H9 (cell line): ENCODE results near the gene PSMB8. TPM values are rescaled to one million over a fixed set of nuclear protein-coding genes. Genes with fewer than 3 reads are reported as not detected.

Experiments used
- DNase-seq: peaks from one replicate; pipeline ENCODE4 v3.0.0-alpha.2; 2017
- H2AFZ ChIP-seq: one replicate; pipeline ENCODE4 v1.6.1; 2013; ENCODE audit warnings: mild to moderate bottlenecking, low read length, control low read depth, moderate library complexity
- H2AK5ac ChIP-seq: 2 replicates; pipeline ENCODE4 v1.6.1; 2013; ENCODE audit warnings: low read length, control low read depth, mixed read lengths; ENCODE audit not compliant: insufficient read length
- H2BK120ac ChIP-seq: one replicate; pipeline ENCODE4 v1.6.1; 2013; ENCODE audit warnings: low read depth, mild to moderate bottlenecking, low read length, control low read depth, inconsistent platforms; ENCODE audit not compliant: poor library complexity, severe bottlenecking
- H2BK12ac ChIP-seq: 2 replicates; pipeline ENCODE4 v1.6.1; 2013; ENCODE audit warnings: low read length, control low read depth, mixed read lengths, low read depth; ENCODE audit not compliant: insufficient read length
- H2BK15ac ChIP-seq: 2 replicates; pipeline ENCODE4 v1.6.1; 2013; ENCODE audit warnings: low read depth, low read length, control low read depth
- H2BK20ac ChIP-seq: one replicate; pipeline ENCODE4 v1.6.1; 2013; ENCODE audit warnings: low read depth, mild to moderate bottlenecking, low read length, control low read depth, inconsistent platforms; ENCODE audit not compliant: poor library complexity, severe bottlenecking
- H2BK5ac ChIP-seq: 2 replicates; pipeline ENCODE4 v1.6.1; 2013; ENCODE audit warnings: low read length, control low read depth, mixed read lengths; ENCODE audit not compliant: insufficient read length
- H3K14ac ChIP-seq: 2 replicates; pipeline ENCODE4 v1.6.1; 2013; ENCODE audit warnings: low read length, control low read depth; ENCODE audit not compliant: insufficient read depth
- H3K18ac ChIP-seq: 2 replicates; pipeline ENCODE4 v1.6.1; 2013; ENCODE audit warnings: low read depth, mild to moderate bottlenecking, mixed read lengths, low read length, control low read depth; ENCODE audit not compliant: insufficient read length
- H3K23ac ChIP-seq: 2 replicates; pipeline ENCODE4 v1.6.1; 2013; ENCODE audit warnings: low read length, control low read depth, mixed read lengths, low read depth; ENCODE audit not compliant: insufficient read length
- H3K23me2 ChIP-seq: 2 replicates; pipeline ENCODE4 v1.6.1; 2013; ENCODE audit warnings: low read depth, mild to moderate bottlenecking, mixed read lengths, low read length, control low read depth; ENCODE audit not compliant: insufficient read length, poor library complexity, severe bottlenecking
- H3K27ac ChIP-seq: 2 replicates; pipeline ENCODE4 v1.5.1; 2013; ENCODE audit warnings: low read length, control low read depth, mixed read lengths, low read depth; ENCODE audit not compliant: insufficient read length
- H3K27me3 ChIP-seq: 2 replicates; pipeline ENCODE4 v1.6.1; 2013; ENCODE audit warnings: low read length, control low read depth, inconsistent platforms; ENCODE audit not compliant: insufficient read depth
- H3K4ac ChIP-seq: 2 replicates; pipeline ENCODE4 v1.6.1; 2013; ENCODE audit warnings: low read depth, mild to moderate bottlenecking, control low read depth, inconsistent platforms, low read length, moderate library complexity
- H3K4me1 ChIP-seq: 2 replicates; pipeline ENCODE4 v1.6.1; 2013; ENCODE audit warnings: low read length, control low read depth, inconsistent platforms; ENCODE audit not compliant: insufficient read depth
- H3K4me2 ChIP-seq: 2 replicates; pipeline ENCODE4 v1.6.1; 2013; ENCODE audit warnings: low read length, control low read depth, mixed read lengths; ENCODE audit not compliant: insufficient read length, insufficient read depth
- H3K56ac ChIP-seq: 2 replicates; pipeline ENCODE4 v1.6.1; 2013; ENCODE audit warnings: low read depth, mild to moderate bottlenecking, mixed read lengths, low read length, control low read depth; ENCODE audit not compliant: insufficient read length
- H3K79me1 ChIP-seq: 2 replicates; pipeline ENCODE4 v1.6.1; 2013; ENCODE audit warnings: low read depth, mild to moderate bottlenecking, moderate library complexity, low read length, control low read depth, inconsistent platforms; ENCODE audit not compliant: insufficient read depth, poor library complexity, severe bottlenecking
- H3K79me2 ChIP-seq: 2 replicates; pipeline ENCODE4 v1.6.1; 2013; ENCODE audit warnings: low read length, control low read depth, inconsistent platforms; ENCODE audit not compliant: insufficient read depth
- H3K9ac ChIP-seq: 2 replicates; pipeline ENCODE4 v1.6.1; 2013; ENCODE audit warnings: low read length, control low read depth, mixed read lengths; ENCODE audit not compliant: insufficient read length; ENCODE audit errors: extremely low read depth
- H3K9me3 ChIP-seq: one replicate; pipeline ENCODE4 v1.6.1; 2013; ENCODE audit warnings: low read depth, low read length, inconsistent platforms; ENCODE audit not compliant: control insufficient read depth
- H3T11ph ChIP-seq: one replicate; pipeline ENCODE4 v1.6.1; 2013; ENCODE audit warnings: mild to moderate bottlenecking, low read length, control low read depth, inconsistent platforms
- H4K20me1 ChIP-seq: one replicate; pipeline ENCODE4 v1.6.1; 2013; ENCODE audit not compliant: control insufficient read depth, insufficient read length, insufficient read depth
- H4K5ac ChIP-seq: 2 replicates; pipeline ENCODE4 v1.6.1; 2013; ENCODE audit warnings: low read depth, mild to moderate bottlenecking, mixed read lengths, low read length, control low read depth; ENCODE audit not compliant: insufficient read length
- H4K8ac ChIP-seq: replicated peaks from 2 replicates; pipeline ENCODE4 v1.6.1; 2013; ENCODE audit warnings: low read length, control low read depth, mixed read lengths, low read depth; ENCODE audit not compliant: insufficient read length
- H4K91ac ChIP-seq: 2 replicates; pipeline ENCODE4 v1.6.1; 2013; ENCODE audit warnings: low read depth, mild to moderate bottlenecking, moderate library complexity, mixed read lengths, low read length, control low read depth; ENCODE audit not compliant: insufficient read length
- H3K27ac Mint-ChIP-seq, 3 experiments: 2 replicates in 2 of 3; 3 replicates in 1 of 3; pipeline ENCODE4 v1.8.0; 2020 to 2021; ENCODE audit warnings: mixed read lengths in 3 of 3, mild to moderate bottlenecking in 1 of 3, moderate library complexity in 1 of 3
- H3K27me3 Mint-ChIP-seq: 2 replicates; pipeline ENCODE4 v1.8.0; 2021; ENCODE audit warnings: low read depth, mild to moderate bottlenecking, moderate library complexity, mixed read lengths
- H3K36me3 Mint-ChIP-seq, 3 experiments: 2 replicates in 2 of 3; 3 replicates in 1 of 3; pipeline ENCODE4 v1.8.0; 2020 to 2021; ENCODE audit warnings: low read depth in 3 of 3, mixed read lengths in 3 of 3; ENCODE audit not compliant: insufficient read depth in 1 of 3
- H3K4me1 Mint-ChIP-seq, 2 experiments: 2 replicates each; pipeline ENCODE4 v1.8.0; 2020; ENCODE audit warnings: mixed read lengths in 2 of 2
- H3K4me3 Mint-ChIP-seq, 2 experiments: 2 replicates in 1 of 2; 3 replicates in 1 of 2; pipeline ENCODE4 v1.8.0; 2020 to 2021; ENCODE audit warnings: mild to moderate bottlenecking in 2 of 2, mixed read lengths in 2 of 2, moderate library complexity in 1 of 2
- H3K9me3 Mint-ChIP-seq, 2 experiments: 2 replicates in 1 of 2; 3 replicates in 1 of 2; pipeline ENCODE4 v1.8.0; 2020; ENCODE audit warnings: mild to moderate bottlenecking in 2 of 2, mixed read lengths in 2 of 2, moderate library complexity in 1 of 2
- CTCF ChIP-seq: fragments of 200-600 bp; sonication (generic); conservative IDR thresholded peaks from 3 replicates; pipeline ENCODE4 v1.8.0; 2021; ENCODE audit warnings: antibody characterized with exemption, mild to moderate bottlenecking
- WGBS: extraction: QIAGEN DNeasy Blood & Tissue Kit; methylation state at CpG from one replicate; pipeline ENCODE4 v1.1.7; 2013; ENCODE audit warnings: missing lambda C conversion rate, low lambda C conversion rate, mixed read lengths; ENCODE audit not compliant: insufficient read length; ENCODE audit errors: extremely low coverage; 5-methylcytosine and 5-hydroxymethylcytosine counted together
- total RNA-seq: library from RNA; stranded (reverse); gene quantifications from 2 replicates; pipeline ENCODE4 v1.2.1, GENCODE V29; 2021

PSMB8 gene
- total RNA-seq, 1 experiment from 2014 or later: 19.1 TPM

GRCh38 chr6:32883789-32884188 is 39.9 kb upstream of the PSMB8 start:
- Mint-ChIP-seq H3K27ac (no peak overlapping the region; a peak in 1 of 7 replicates), H3K4me3 (no peak overlapping the region), H3K27me3 (peaks cover 11% of the 10 kb centered on the region; the same call in 1 of the 2 replicates), H3K9me3 (no peaks in the 10 kb centered on the region; a peak in 1 of 5 replicates), H3K36me3 (no peaks in the 10 kb centered on the region), H3K4me1 (peaks cover 0 to 2% of the 10 kb centered on the region in 2 experiments; a peak in 1 of 4 replicates)
- no peak overlapping the region for H3K18ac ChIP-seq
- no peak overlapping the region for H3K9ac ChIP-seq
- no CpG with 5 or more reads among the region's 5 CpGs for WGBS
- H3K4me2 ChIP-seq: no peak overlapping the region
- no peak overlapping the region for H2BK20ac ChIP-seq
- no peak for DNase-seq
- H2AK5ac ChIP-seq: no peak overlapping the region
- H3K23ac ChIP-seq: no peak overlapping the region
- H3K27me3 ChIP-seq: no peaks in the 10 kb centered on the region
- no peaks in the 10 kb centered on the region for H3K4me1 ChIP-seq
- no peak overlapping the region for H2BK5ac ChIP-seq
- H4K5ac ChIP-seq: no peak overlapping the region
- H4K91ac ChIP-seq: no peak overlapping the region
- no peak overlapping the region for H3T11ph ChIP-seq
- H3K79me2 ChIP-seq: no peaks in the 10 kb centered on the region
- no peak overlapping the region for H3K27ac ChIP-seq
- H2BK120ac ChIP-seq: no peak overlapping the region
- H3K4ac ChIP-seq: no peak overlapping the region
- no peak overlapping the region for H3K56ac ChIP-seq
- no peaks in the 10 kb centered on the region for H4K20me1 ChIP-seq
- H3K23me2 ChIP-seq: no peaks in the 10 kb centered on the region
- H2BK15ac ChIP-seq: no peak overlapping the region
- no peak overlapping the region for H4K8ac ChIP-seq
- no peak overlapping the region for H2BK12ac ChIP-seq
- no peaks in the 10 kb centered on the region for H3K79me1 ChIP-seq
- no peak for TF ChIP-seq CTCF
- H3K9me3 ChIP-seq: no peaks in the 10 kb centered on the region
- no peak overlapping the region; the same call in 1 of the 2 replicates for H3K14ac ChIP-seq
- H2AFZ ChIP-seq: no peak overlapping the region
